HG03066 (cell line): ENCODE measurements around the gene KPNB1.
A peak's percentile ranks its signal among the peaks of the same experiment; 100 is the strongest.

Experiments used
- ATAC-seq: cut with Tn5 transposase; IDR thresholded peaks from one replicate; pipeline ENCODE4 v1.9.1; 2021; ENCODE audit warnings: low read depth; ENCODE audit not compliant: unreplicated experiment

The KPNB1 gene

DNA sequence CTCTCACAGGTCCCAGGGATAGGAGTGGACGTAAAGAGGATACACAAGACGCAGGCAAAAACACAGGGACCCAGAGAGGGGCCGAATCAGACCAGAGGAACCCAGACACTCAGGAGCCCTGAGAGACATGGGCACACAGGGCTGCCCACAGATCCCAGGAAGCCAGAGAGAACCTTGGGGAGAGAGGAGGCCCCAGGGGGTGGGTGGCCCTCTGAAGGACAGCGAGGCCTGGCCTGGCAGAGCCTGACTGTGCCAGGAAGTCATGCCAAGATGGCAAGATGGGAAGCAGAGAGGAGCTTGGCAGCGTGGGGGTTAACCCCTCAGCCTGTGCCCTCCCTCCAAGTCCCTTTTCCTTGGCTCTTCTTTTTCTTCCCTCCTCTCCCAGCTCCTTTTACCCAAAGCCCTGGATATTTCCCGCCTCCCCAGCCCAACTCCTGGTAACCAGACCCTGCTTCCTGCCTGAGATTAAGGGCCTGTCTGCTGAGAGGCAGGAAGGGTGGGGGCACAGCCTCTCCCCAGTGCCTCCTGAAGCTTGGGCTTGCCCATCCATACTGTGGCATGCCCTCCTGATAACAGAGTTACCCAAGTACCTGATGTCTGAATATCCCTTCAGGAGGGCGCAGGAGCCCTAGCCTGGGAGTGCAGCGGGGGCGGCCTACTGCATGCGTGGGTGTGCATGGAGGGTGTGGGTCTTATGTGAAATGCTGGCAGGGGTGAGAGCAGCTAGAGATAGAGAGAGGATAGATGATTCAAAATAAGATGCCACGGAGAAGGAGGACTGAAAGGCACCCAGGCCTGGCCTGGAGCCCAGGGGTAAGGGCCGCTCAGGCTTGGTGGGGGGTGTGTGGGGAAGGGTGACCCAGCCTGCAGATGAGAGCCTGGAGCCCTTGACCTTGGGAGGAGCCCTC is 77.3 kb downstream of the KPNB1 start:
- ATAC-seq = no peak

DNA sequence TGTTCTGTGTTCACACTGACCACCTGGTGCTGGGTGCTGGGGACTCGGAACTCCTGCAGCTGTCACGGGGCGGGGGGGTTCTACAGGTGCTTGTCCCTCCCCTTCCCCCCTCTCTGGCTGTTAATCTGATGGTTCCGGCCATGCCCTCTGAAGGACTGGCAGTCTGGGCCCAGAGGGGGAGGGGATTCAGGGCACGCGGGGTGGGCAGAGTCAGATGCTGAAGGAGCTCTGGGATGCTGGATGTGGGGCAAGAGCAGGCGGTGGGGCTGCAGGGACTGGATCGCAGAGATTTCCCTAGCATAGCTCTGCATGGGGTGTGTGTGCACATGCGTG is 78.0 kb downstream of the KPNB1 start:
- no peak for ATAC-seq

DNA sequence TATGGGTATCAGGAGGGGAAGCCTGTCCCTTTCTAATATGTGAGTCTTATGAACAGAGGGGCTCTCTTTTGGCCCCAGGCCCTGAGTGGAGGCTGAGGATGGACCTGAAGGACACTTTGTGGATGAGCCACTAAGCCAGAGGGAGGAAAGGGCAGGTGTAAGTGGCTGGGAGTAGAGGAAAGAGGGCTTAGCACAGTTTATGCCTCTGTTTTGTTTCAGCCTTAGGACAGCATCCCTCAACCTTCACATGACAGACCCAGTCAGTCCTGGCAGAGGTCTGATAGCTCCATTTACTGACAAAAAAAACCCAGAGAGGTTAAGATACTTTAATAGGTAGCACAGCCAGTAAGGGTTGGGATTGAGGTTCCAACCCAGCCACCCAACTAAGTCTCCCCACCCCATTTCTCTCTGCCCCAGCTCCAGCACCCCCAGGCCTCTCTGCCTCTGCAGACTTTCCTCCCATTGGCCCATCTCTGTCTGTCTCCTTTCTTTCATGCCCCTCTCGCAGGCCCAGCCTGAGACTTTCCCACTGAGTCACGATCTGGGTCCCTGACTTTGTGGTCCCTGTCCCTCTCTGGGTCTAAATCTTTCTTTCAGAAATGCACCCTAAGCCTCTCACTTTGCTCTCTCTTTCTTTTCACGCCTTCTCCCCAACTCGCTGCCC is 78.6 kb downstream of the KPNB1 start:
- ATAC-seq = no peak

DNA sequence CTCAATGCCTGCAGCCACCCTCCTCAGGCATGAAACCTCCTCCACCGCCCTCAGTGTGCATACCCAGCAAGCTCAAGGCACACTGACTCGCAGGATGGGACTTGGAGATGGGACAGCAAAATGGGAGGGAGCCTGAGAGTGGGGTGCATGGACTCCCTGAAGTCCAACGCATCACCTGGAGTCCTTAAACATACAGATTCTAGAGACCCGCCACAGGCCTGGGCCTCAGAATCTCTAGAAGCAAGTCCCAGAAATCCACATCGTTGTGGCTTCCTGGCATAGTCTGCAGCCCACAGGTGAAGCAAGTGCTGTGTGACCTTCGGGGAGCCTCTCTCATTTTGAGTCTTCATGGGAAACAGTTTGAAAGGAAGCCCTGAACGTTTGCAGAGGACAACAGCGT is 79.8 kb downstream of the KPNB1 start:
- ATAC-seq = no peak

DNA sequence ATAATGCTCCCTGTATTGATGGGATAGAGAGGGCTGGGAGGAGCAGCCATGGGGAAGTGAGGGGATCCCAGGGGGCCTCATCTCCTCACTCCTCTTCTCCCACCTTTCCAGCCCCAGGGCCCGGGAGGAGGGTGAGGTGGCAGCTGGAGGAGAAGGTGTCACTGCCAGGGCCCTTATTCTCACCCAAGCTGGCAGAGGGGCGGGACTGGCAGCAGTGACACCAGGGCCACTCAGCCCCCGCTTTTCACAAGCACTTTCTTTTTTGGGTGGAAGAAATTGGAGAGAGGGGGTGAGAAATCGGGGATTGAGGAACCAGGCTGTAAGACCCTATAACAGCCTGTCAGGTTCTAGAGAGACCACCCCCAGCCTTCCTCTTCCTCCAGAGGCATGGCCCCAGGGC is 81.0 kb downstream of the KPNB1 start:
- ATAC-seq = no peak

DNA sequence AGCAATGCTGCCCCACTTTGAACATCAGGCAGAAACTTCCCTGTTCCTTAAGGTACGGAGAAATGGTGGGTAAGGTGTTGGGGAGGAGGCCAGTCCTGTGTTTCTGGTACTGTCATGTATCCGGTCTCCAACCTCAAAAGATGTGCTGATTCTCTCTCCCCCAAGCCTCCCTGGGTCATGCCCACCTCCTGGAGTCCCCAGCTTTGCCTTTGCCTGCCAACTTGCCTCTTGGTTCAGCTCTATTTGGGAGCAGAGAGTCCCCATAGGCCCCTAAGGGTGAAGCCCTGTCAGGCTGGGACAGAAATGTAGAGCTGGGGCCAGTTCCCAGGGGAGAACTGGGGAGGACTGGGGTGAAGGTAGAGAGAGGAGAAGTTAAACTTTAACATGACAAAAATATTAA is 81.7 kb downstream of the KPNB1 start:
- ATAC-seq = no peak

DNA sequence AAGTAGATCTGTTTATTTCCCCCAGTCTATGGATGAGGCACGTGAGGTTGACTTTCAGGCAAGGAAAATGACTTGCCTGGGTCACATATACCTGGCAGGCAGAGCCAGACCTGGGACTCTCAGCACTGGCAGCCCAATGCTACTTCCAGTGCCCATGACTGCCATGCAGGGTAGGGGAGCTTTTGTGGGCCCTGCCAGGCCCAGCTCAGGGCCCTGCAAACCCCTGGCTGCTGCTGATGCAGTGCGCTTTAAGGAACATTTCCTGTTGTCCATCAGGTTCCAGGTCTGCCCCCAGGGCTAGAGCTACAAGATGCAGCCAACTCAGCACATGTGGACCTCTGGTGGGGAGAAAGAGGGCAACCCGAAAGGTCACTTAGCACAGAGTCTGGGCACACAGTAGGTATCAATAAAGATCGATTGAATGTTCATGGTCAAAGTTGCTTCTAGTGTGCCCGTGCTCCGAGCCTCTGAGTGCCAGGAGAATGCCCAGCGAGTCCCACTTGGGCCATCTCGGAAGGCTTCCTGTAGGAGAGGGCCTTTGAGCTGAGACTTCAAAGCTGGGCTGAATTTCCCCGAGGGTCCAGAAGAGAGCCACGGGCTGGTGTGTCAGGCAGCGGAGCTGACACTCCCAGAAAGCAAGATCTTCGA is 82.8 kb downstream of the KPNB1 start:
- no peak for ATAC-seq

DNA sequence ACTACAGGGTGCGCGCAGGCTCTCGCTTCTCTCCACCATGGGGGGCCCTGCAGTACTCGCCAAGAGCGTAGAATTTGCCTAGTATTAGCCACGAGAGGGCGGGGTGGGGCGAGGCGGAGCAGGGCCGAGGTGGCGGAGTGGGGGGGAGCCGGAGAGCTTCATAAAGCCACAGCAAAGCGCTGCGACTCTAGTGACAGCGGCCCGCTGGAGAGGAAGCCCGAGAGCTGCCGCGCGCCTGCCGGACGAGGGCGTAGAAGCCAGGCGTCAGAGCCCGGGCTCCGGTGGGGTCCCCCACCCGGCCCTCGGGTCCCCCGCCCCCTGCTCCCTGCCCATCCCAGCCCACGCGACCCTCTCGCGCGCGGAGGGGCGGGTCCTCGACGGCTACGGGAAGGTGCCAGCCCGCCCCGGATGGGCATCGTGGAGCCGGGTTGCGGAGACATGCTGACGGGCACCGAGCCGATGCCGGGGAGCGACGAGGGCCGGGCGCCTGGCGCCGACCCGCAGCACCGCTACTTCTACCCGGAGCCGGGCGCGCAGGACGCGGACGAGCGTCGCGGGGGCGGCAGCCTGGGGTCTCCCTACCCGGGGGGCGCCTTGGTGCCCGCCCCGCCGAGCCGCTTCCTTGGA is 83.4 kb downstream of the KPNB1 start, which contains the start of gene TBX21:
TBX21 (plus strand) TSS at position 190 of the 627 bp plus-strand sequence; CDS start at position 409, 219 bp downstream.
- ATAC-seq = peak; percentile 42

DNA sequence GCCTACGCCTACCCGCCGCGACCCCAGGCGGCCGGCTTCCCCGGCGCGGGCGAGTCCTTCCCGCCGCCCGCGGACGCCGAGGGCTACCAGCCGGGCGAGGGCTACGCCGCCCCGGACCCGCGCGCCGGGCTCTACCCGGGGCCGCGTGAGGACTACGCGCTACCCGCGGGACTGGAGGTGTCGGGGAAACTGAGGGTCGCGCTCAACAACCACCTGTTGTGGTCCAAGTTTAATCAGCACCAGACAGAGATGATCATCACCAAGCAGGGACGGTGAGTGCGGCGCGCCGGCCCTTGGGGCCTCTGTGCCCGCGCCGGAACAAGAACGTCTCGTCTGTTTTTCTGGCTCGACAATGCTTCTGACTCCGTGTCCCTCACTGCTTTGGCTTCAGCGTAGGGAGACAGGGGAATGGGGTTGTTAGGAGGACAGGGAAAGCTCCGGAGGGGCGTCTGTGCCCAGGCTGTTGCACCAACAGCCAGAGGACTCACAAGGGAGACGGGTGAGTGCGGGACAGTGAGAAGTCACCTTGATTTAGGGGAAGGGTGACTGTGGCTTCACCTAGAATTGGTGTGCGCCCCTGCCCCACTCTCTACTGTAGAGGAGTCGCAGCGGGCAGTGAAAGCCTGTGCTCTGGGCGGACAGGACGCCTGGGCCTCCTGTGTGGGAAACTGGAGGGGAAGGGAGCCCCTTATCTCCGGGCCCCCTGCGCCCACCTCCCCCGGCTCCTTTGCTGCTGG is 84.1 kb downstream of the KPNB1 start:
- ATAC-seq = no peak

DNA sequence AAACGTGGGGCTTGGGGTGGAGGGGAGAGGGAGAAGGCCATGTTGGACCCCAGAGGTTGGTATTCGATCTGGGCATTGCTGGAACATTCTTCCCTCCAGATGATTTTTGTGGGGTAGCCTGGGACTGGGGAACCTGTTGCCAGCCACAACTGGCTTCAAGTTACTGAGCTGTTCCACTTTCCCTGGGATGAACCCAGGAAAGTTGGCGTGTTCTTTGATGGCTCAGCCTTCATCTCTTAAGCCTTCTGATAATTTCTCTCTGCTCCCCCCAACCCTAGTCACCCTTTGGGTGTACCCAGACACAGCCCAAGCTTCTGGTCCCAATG is 85.4 kb downstream of the KPNB1 start:
- ATAC-seq = no peak
